Endothelial cell of umbilical vein (primary cell): Measurements from ENCODE around the gene MMD. TPM values are rescaled to one million over a fixed set of nuclear protein-coding genes. Genes with fewer than 3 reads are reported as not detected.
"Not testable (repeated sequence)": the region's sequence is repeated elsewhere in the genome, so short reads cannot be mapped to it uniquely, and the experiment has no call there.

ENCODE experiments used
- BruUV-seq: library from RNA; stranded (reverse); fragments of 400-500 nt; replicated peaks from 2 replicates; lab custom pipeline; 2021; lab: Mats Ljungman, UMichigan
- CTCF ChIA-PET: fragments of 300-600, 350-600 bp; sonication (Branson Sonifier 250); formaldehyde crosslinking; loops from one replicate; lab custom pipeline; 2021; ENCODE audit warnings: antibody characterized with exemption, inconsistent platforms; lab: Charles Lee
- POLR2A ChIA-PET: fragments of 300-600, 350-600 bp; sonication (Branson Sonifier 250); formaldehyde crosslinking; loops from one replicate; lab custom pipeline; 2021; ENCODE audit warnings: antibody characterized with exemption, inconsistent platforms; lab: Charles Lee
- DNase-seq: peaks from one replicate; pipeline ENCODE4 v3.0.0-alpha.2; 2011; ENCODE audit warnings: low read depth, low spot score
- FAIRE-seq: peaks from 2 replicates; lab custom pipeline; 2011; peaks lifted over from hg19 to GRCh38; lab: Jason Lieb, UNC
- H2AFZ ChIP-seq: 2 replicates; pipeline ENCODE4 v1.6.0; 2012; ENCODE audit warnings: low read depth, low read length, control low read depth, inconsistent platforms
- H3K27ac ChIP-seq: 2 replicates; pipeline ENCODE4 v1.5.1; 2011; ENCODE audit warnings: low read depth, mild to moderate bottlenecking, control low read depth, low read length, moderate library complexity; ENCODE audit not compliant: insufficient read depth
- H3K27me3 ChIP-seq, 2 experiments: 2 replicates each; pipeline versions ENCODE4 v1.6.0 to v1.6.1; 2011; ENCODE audit warnings: low read length in 2 of 2, mixed read lengths in 1 of 2; ENCODE audit not compliant: control insufficient read depth in 2 of 2, insufficient read depth in 2 of 2
- H3K36me3 ChIP-seq, 2 experiments: 2 replicates in 1 of 2; 3 replicates in 1 of 2; pipeline ENCODE4 v1.5.1; 2011; ENCODE audit warnings: low read length in 2 of 2, mild to moderate bottlenecking in 1 of 2, moderate library complexity in 1 of 2; ENCODE audit not compliant: control insufficient read depth in 2 of 2, insufficient read depth in 2 of 2; ENCODE audit errors: extremely low read depth in 1 of 2
- H3K4me1 ChIP-seq: 3 replicates; pipeline ENCODE4 v1.5.1; 2011; ENCODE audit warnings: mild to moderate bottlenecking, low read length; ENCODE audit not compliant: control insufficient read depth, insufficient read depth; ENCODE audit errors: extremely low read depth
- H3K4me2 ChIP-seq: 2 replicates; pipeline ENCODE4 v1.6.1; 2011; ENCODE audit warnings: low read length, control low read depth, mixed read lengths; ENCODE audit not compliant: insufficient read depth
- H3K4me3 ChIP-seq, 3 experiments: fragments of 200-600 bp in 1 of 3; sonication (generic), shearing (Covaris generic) in 1 of 3; replicated peaks in 1 of 3; 2 replicates each; pipeline ENCODE4 v1.5.1; 2011 to 2016; ENCODE audit warnings: control low read depth in 3 of 3, low read length in 3 of 3, mild to moderate bottlenecking in 2 of 3, inconsistent platforms in 1 of 3, low read depth in 1 of 3, moderate library complexity in 1 of 3; ENCODE audit not compliant: insufficient read depth in 1 of 3
- H3K79me2 ChIP-seq: 2 replicates; pipeline ENCODE4 v1.6.0; 2012; ENCODE audit warnings: low read length, inconsistent platforms; ENCODE audit not compliant: control insufficient read depth, insufficient read depth
- H3K9ac ChIP-seq: replicated peaks from 2 replicates; pipeline ENCODE3; 2011; ENCODE audit warnings: low read length, control low read depth; ENCODE audit not compliant: insufficient read depth; ENCODE audit errors: extremely low read depth
- H3K9me1 ChIP-seq: replicated peaks from 3 replicates; pipeline ENCODE4 v1.6.0; 2011; ENCODE audit warnings: mild to moderate bottlenecking, low read length; ENCODE audit not compliant: control insufficient read depth, insufficient read depth; ENCODE audit errors: extremely low read depth
- H3K9me3 ChIP-seq: replicated peaks from 2 replicates; pipeline ENCODE4 v1.5.1; 2012; ENCODE audit warnings: low read length, inconsistent platforms; ENCODE audit not compliant: control insufficient read depth, insufficient read depth
- H4K20me1 ChIP-seq: replicated peaks from 2 replicates; pipeline ENCODE3; 2011; ENCODE audit warnings: mild to moderate bottlenecking, low read length; ENCODE audit not compliant: control insufficient read depth, insufficient read depth; ENCODE audit errors: extremely low read depth
- CTCF ChIP-seq, 2 donors: IDR thresholded peaks; 1 replicate in 1 of 2; 2 replicates in 1 of 2; pipeline ENCODE4 v1.5.1; 2011; ENCODE audit warnings: low read length in 2 of 2, mild to moderate bottlenecking in 2 of 2, moderate library complexity in 2 of 2, control low read depth in 1 of 2, inconsistent platforms in 1 of 2, low read depth in 1 of 2; ENCODE audit not compliant: insufficient read depth in 1 of 2; ENCODE audit errors: extremely low read depth in 1 of 2
- EZH2 ChIP-seq: IDR thresholded peaks from 2 replicates; pipeline ENCODE4 v1.6.1; 2012; ENCODE audit warnings: borderline replicate concordance, low read depth, mild to moderate bottlenecking, moderate library complexity, low read length, inconsistent platforms; ENCODE audit not compliant: severe bottlenecking
- FOS ChIP-seq: IDR thresholded peaks from 2 replicates; pipeline ENCODE4 v1.6.1; 2011; ENCODE audit warnings: mild to moderate bottlenecking, low read length, moderate library complexity, borderline replicate concordance; ENCODE audit not compliant: insufficient read depth
- GATA2 ChIP-seq: IDR thresholded peaks from 2 replicates; pipeline ENCODE4 v1.7.0; 2011; ENCODE audit warnings: low read depth, mild to moderate bottlenecking, moderate library complexity, mixed read lengths, low read length; ENCODE audit not compliant: insufficient read length, insufficient read depth
- JUN ChIP-seq: IDR thresholded peaks from 2 replicates; pipeline ENCODE4 v1.6.1; 2011; ENCODE audit warnings: borderline replicate concordance, low read depth; ENCODE audit not compliant: insufficient read length, insufficient read depth
- MAX ChIP-seq: IDR thresholded peaks from 2 replicates; pipeline ENCODE4 v1.6.1; 2011; ENCODE audit not compliant: insufficient read depth, insufficient read length
- MYC ChIP-seq: IDR thresholded peaks from one replicate; pipeline ENCODE4 v1.6.1; 2011; ENCODE audit warnings: mild to moderate bottlenecking, low read depth, low read length
- POLR2A ChIP-seq: IDR thresholded peaks from 2 replicates; pipeline ENCODE4 v1.6.1; 2012; ENCODE audit warnings: low read depth, mild to moderate bottlenecking, control low read depth, low read length
- POLR2AphosphoS5 ChIP-seq: IDR thresholded peaks from 2 replicates; pipeline ENCODE4 v1.6.1; 2012; ENCODE audit warnings: low read depth, mild to moderate bottlenecking, control low read depth, low read length, moderate library complexity; ENCODE audit not compliant: insufficient read depth
- dilution Hi-C: fragments of 300-500 bp; cut with MboI; formaldehyde crosslinking; loops from one replicate; pipeline ENCODE4 v1.15.0; 2019; ENCODE audit warnings: low sequenced_read_pairs; ENCODE audit not compliant: extremely low pct_ligation_motif_present
- intact Hi-C: fragments of 100-400 bp; cut with micrococcal nuclease; formaldehyde crosslinking; loops from one replicate; pipeline ENCODE4 v1.10.0; 2022
- polyA plus RNA-seq, 4 experiments: library from polyadenylated mRNA; depleted of rRNA in 3 of 4; stranded (reverse) in 3 of 4; unstranded in 1 of 4; fragments of >200 nt; gene quantifications; 2 replicates each; pipeline versions ENCODE4 v1.2.1 to v1.2.3, GENCODE V29; 2011 to 2012; ENCODE audit warnings: missing spikeins in 1 of 4
- total RNA-seq: library from RNA; stranded (reverse); gene quantifications from 2 replicates; pipeline ENCODE4 v1.2.3, GENCODE V29; 2021

Gene MMD
- total and polyA plus RNA-seq, 2 donors (not counting 3 experiments of a cell fraction or from before 2014, with no cell fraction given), result 5.6 to 9.3 TPM

GRCh38 chr17:55432358-55433028 is 10.9 kb upstream of the MMD start:
- BruUV-seq, result no TSS peak
- no peak overlapping the region for H3K4me3 ChIP-seq

GRCh38 chr17:55431914-55432313 is 10.3 kb upstream of the MMD start:
- H3K4me3 ChIP-seq, H3K9me1 ChIP-seq, H3K27ac ChIP-seq, DNase-seq, H3K4me2 ChIP-seq, H3K4me1 ChIP-seq, H3K79me2 ChIP-seq, POLR2A ChIA-PET, dilution Hi-C loops, H3K36me3 ChIP-seq, intact Hi-C loops, H3K27me3 ChIP-seq, H2AFZ ChIP-seq, BruUV-seq, H4K20me1 ChIP-seq, FAIRE-seq, H3K9me3 ChIP-seq, H3K9ac ChIP-seq: not testable (repeated sequence)
- CTCF ChIA-PET, result interaction anchor here (1.7 kb wide), 1 partner anchor 82 kb away, joined by 5 read pairs; no protein-coding TSS in a partner anchor

More at GRCh38 chr17:55432358-55433028, 10.9 kb upstream of the MMD start:
- TF ChIP-seq EZH2 (no peak), MAX (no peak), GATA2 (no peak), POLR2A (no peak), CTCF (IDR thresholded peaks at IDR 0.05; ENCODE audit: extremely low read depth in 1 of 2, insufficient read depth in 1 of 2, low read depth in 1 of 2, low read length in 2 of 2) (no peak), JUN (no peak), FOS (no peak), MYC (no peak), POLR2AphosphoS5 (no peak)
- POLR2A ChIA-PET, result no interaction called here
- no peaks in the 10 kb centered on the region for H3K36me3 ChIP-seq
- H3K4me1 ChIP-seq, result peaks cover 7% of the 10 kb centered on the region
- no peak overlapping the region for H3K9ac ChIP-seq
- H3K27me3 ChIP-seq, result no peaks in the 10 kb centered on the region
- no peaks in the 10 kb centered on the region for H3K79me2 ChIP-seq
- intact Hi-C loops (no loop called here), dilution Hi-C loops (no loop called here)
- H3K27ac ChIP-seq, result no peak overlapping the region
- FAIRE-seq (no peak), DNase-seq (no peak)
- H3K4me2 ChIP-seq, result no peak overlapping the region
- no peaks in the 10 kb centered on the region for H3K9me1 ChIP-seq
- no peaks in the 10 kb centered on the region for H4K20me1 ChIP-seq
- no peaks in the 10 kb centered on the region for H3K9me3 ChIP-seq
- CTCF ChIA-PET, result interaction anchor here (1.7 kb wide), 1 partner anchor 82 kb away, joined by 5 read pairs; no protein-coding TSS in a partner anchor
- no peak overlapping the region for H2AFZ ChIP-seq
